NT2/D1 (cell line): Measurements from ENCODE around the gene KIF23.

ENCODE experiments used
- SUZ12 ChIP-seq: IDR thresholded peaks from 2 replicates; pipeline ENCODE4 v1.6.1; 2011; ENCODE audit not compliant: insufficient read length, insufficient read depth; ENCODE audit errors: extremely low read depth
- ZNF274 ChIP-seq: IDR thresholded peaks from 2 replicates; pipeline ENCODE4 v1.6.1; 2011; ENCODE audit warnings: mild to moderate bottlenecking, low read depth, low read length

DNA sequence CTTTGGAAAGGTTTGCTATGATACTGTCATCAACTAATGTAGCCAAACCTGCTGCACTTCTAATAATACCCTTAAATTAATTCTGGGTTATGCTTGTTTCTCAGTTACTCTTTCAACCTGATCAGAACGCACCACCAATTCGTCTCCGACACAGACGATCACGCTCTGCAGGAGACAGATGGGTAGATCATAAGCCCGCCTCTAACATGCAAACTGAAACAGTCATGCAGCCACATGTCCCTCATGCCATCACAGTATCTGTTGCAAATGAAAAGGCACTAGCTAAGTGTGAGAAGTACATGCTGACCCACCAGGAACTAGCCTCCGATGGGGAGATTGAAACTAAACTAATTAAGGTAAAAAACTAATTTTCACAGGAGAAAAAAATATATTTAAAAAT lies 30.5 kb downstream of the KIF23 start:
- TF ChIP-seq SUZ12: no peak
- TF ChIP-seq ZNF274: no peak
